ENCODE data around the gene MED12L.

The MED12L gene

GRCh38 chr3:151305775-151306151 lies 220.3 kb downstream of the MED12L start:
- Histone ChIP-seq H3K9ac (ENCODE audit: insufficient read length) (no peak overlapping the region), H3K27ac (no peak overlapping the region), H3K36me3 (ENCODE audit: insufficient read depth, low read length) (no peaks in the 10 kb centered on the region), H3K4me3 (no peak overlapping the region), H3K9me3 (ENCODE audit: low read depth, low read length) (no peaks in the 10 kb centered on the region)
- no peak for DNase-seq (ENCODE audit: low read depth, low spot score)
- TF ChIP-seq POLR2AphosphoS5 (IDR thresholded peaks at IDR 0.05; ENCODE audit: borderline replicate concordance, low read depth, low read length) (no peak), EZH2 (IDR thresholded peaks at IDR 0.05) (no peak), FOXP2 (optimal IDR thresholded peaks at IDR 0.05; ENCODE audit: control extremely low read depth, extremely low read length, insufficient read depth) (no peak)

GRCh38 chr3:151306168-151306810 lies 220.8 kb downstream of the MED12L start:
- Histone ChIP-seq H3K9ac (ENCODE audit: insufficient read length) (no peak overlapping the region), H3K4me3 (no peak overlapping the region), H3K27ac (no peak overlapping the region), H3K36me3 (ENCODE audit: insufficient read depth, low read length) (no peaks in the 10 kb centered on the region), H3K9me3 (ENCODE audit: low read depth, low read length) (no peaks in the 10 kb centered on the region)
- TF ChIP-seq POLR2AphosphoS5 (IDR thresholded peaks at IDR 0.05; ENCODE audit: borderline replicate concordance, low read depth, low read length) (no peak), EZH2 (IDR thresholded peaks at IDR 0.05) (no peak)
- DNase-seq (ENCODE audit: low read depth, low spot score), result no peak

GRCh38 chr3:151307131-151307530 lies 221.7 kb downstream of the MED12L start:
- DNase-seq (ENCODE audit: low read depth, low spot score), result no peak
- Histone ChIP-seq H3K27ac (no peak overlapping the region), H3K9me3 (ENCODE audit: low read depth, low read length) (no peaks in the 10 kb centered on the region), H3K36me3 (ENCODE audit: insufficient read depth, low read length) (no peaks in the 10 kb centered on the region), H3K9ac (ENCODE audit: insufficient read length) (no peak overlapping the region), H3K4me3 (no peak overlapping the region)
- TF ChIP-seq FOXP2 (optimal IDR thresholded peaks at IDR 0.05; ENCODE audit: control extremely low read depth, extremely low read length, insufficient read depth) (no peak), POLR2AphosphoS5 (IDR thresholded peaks at IDR 0.05; ENCODE audit: borderline replicate concordance, low read depth, low read length) (no peak), EZH2 (IDR thresholded peaks at IDR 0.05) (no peak)

- no peak overlapping the region for H3K4me3 ChIP-seq
- H3K9ac ChIP-seq (ENCODE audit: insufficient read length), result no peak overlapping the region
- no peak overlapping the region for H3K27ac ChIP-seq
- no peaks in the 10 kb centered on the region for H3K9me3 ChIP-seq (ENCODE audit: low read depth, low read length)
- TF ChIP-seq EZH2 (IDR thresholded peaks at IDR 0.05) (no peak), FOXP2 (optimal IDR thresholded peaks at IDR 0.05; ENCODE audit: control extremely low read depth, extremely low read length, insufficient read depth) (no peak), POLR2AphosphoS5 (IDR thresholded peaks at IDR 0.05; ENCODE audit: borderline replicate concordance, low read depth, low read length) (no peak)
- no peaks in the 10 kb centered on the region for H3K36me3 ChIP-seq (ENCODE audit: insufficient read depth, low read length)
- no peak for DNase-seq (ENCODE audit: low read depth, low spot score)
These were observed 222.4 kb downstream of the MED12L start for GRCh38 chr3:151307583-151308488.

- TF ChIP-seq EZH2 (IDR thresholded peaks at IDR 0.05), result no peak
- no peak for TF ChIP-seq FOXP2 (optimal IDR thresholded peaks at IDR 0.05; ENCODE audit: control extremely low read depth, extremely low read length, insufficient read depth)
- TF ChIP-seq POLR2AphosphoS5 (IDR thresholded peaks at IDR 0.05; ENCODE audit: borderline replicate concordance, low read depth, low read length), result no peak
- Histone ChIP-seq H3K27ac (no peak overlapping the region), H3K36me3 (ENCODE audit: insufficient read depth, low read length) (no peaks in the 10 kb centered on the region), H3K9me3 (ENCODE audit: low read depth, low read length) (no peaks in the 10 kb centered on the region), H3K4me3 (no peak overlapping the region), H3K9ac (ENCODE audit: insufficient read length) (no peak overlapping the region)
- DNase-seq (ENCODE audit: low read depth, low spot score), result no peak
These were observed 224.1 kb downstream of the MED12L start for GRCh38 chr3:151309566-151309965.

- Histone ChIP-seq H3K9me3 (ENCODE audit: low read depth, low read length) (no peaks in the 10 kb centered on the region), H3K36me3 (ENCODE audit: insufficient read depth, low read length) (no peaks in the 10 kb centered on the region), H3K27ac (no peak overlapping the region), H3K4me3 (no peak overlapping the region), H3K9ac (ENCODE audit: insufficient read length) (no peak overlapping the region)
- no peak for DNase-seq (ENCODE audit: low read depth, low spot score)
- no peak for TF ChIP-seq EZH2 (IDR thresholded peaks at IDR 0.05)
These were observed 227.5 kb downstream of the MED12L start for GRCh38 chr3:151312972-151313371.

GRCh38 chr3:151314137-151314536 lies 228.7 kb downstream of the MED12L start:
- H3K27ac ChIP-seq, result no peak overlapping the region
- no peaks in the 10 kb centered on the region for H3K9me3 ChIP-seq (ENCODE audit: low read depth, low read length)
- no peaks in the 10 kb centered on the region for H3K36me3 ChIP-seq (ENCODE audit: insufficient read depth, low read length)
- no peak overlapping the region for H3K4me3 ChIP-seq
- H3K9ac ChIP-seq (ENCODE audit: insufficient read length), result no peak overlapping the region
- no peak for DNase-seq (ENCODE audit: low read depth, low spot score)
- TF ChIP-seq EZH2 (IDR thresholded peaks at IDR 0.05) (no peak), FOXP2 (optimal IDR thresholded peaks at IDR 0.05; ENCODE audit: control extremely low read depth, extremely low read length, insufficient read depth) (no peak), POLR2AphosphoS5 (IDR thresholded peaks at IDR 0.05; ENCODE audit: borderline replicate concordance, low read depth, low read length) (no peak)

GRCh38 chr3:151314593-151314992 lies 229.1 kb downstream of the MED12L start:
- H3K27ac ChIP-seq, result no peak overlapping the region
- no peaks in the 10 kb centered on the region for H3K9me3 ChIP-seq (ENCODE audit: low read depth, low read length)
- no peaks in the 10 kb centered on the region for H3K36me3 ChIP-seq (ENCODE audit: insufficient read depth, low read length)
- DNase-seq (ENCODE audit: low read depth, low spot score), result no peak
- H3K4me3 ChIP-seq, result no peak overlapping the region
- no peak overlapping the region for H3K9ac ChIP-seq (ENCODE audit: insufficient read length)
- no peak for TF ChIP-seq FOXP2 (optimal IDR thresholded peaks at IDR 0.05; ENCODE audit: control extremely low read depth, extremely low read length, insufficient read depth)
- TF ChIP-seq EZH2 (IDR thresholded peaks at IDR 0.05), result no peak
- TF ChIP-seq POLR2AphosphoS5 (IDR thresholded peaks at IDR 0.05; ENCODE audit: borderline replicate concordance, low read depth, low read length), result no peak

All from SK-N-MC (cell line).